GM12801 (cell line): Measurements from ENCODE around the gene ZXDB.
"Not testable (repeated sequence)": the region's sequence is repeated elsewhere in the genome, so short reads cannot be mapped to it uniquely, and the experiment has no call there.

ENCODE experiments used
- TF ChIP-seq, protein P1 (sequence below): IDR thresholded peaks from one replicate; pipeline ENCODE4 v1.5.1; 2011; ENCODE audit warnings: control low read depth; ENCODE audit not compliant: insufficient read length; ENCODE audit errors: extremely low read depth

The ZXDB gene

GRCh38 chrX:57591284-57592159 lies at the start of gene ZXDB:
ZXDB (plus strand) TSS chrX:57592011; CDS start chrX:57592049, 38 bp downstream.
- TF ChIP-seq, protein P1, sequence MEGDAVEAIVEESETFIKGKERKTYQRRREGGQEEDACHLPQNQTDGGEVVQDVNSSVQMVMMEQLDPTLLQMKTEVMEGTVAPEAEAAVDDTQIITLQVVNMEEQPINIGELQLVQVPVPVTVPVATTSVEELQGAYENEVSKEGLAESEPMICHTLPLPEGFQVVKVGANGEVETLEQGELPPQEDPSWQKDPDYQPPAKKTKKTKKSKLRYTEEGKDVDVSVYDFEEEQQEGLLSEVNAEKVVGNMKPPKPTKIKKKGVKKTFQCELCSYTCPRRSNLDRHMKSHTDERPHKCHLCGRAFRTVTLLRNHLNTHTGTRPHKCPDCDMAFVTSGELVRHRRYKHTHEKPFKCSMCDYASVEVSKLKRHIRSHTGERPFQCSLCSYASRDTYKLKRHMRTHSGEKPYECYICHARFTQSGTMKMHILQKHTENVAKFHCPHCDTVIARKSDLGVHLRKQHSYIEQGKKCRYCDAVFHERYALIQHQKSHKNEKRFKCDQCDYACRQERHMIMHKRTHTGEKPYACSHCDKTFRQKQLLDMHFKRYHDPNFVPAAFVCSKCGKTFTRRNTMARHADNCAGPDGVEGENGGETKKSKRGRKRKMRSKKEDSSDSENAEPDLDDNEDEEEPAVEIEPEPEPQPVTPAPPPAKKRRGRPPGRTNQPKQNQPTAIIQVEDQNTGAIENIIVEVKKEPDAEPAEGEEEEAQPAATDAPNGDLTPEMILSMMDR, result not testable (repeated sequence)

GRCh38 chrX:57565198-57565597 lies 26.6 kb upstream of the ZXDB start:
- TF ChIP-seq, protein P1, result no peak

DNA sequence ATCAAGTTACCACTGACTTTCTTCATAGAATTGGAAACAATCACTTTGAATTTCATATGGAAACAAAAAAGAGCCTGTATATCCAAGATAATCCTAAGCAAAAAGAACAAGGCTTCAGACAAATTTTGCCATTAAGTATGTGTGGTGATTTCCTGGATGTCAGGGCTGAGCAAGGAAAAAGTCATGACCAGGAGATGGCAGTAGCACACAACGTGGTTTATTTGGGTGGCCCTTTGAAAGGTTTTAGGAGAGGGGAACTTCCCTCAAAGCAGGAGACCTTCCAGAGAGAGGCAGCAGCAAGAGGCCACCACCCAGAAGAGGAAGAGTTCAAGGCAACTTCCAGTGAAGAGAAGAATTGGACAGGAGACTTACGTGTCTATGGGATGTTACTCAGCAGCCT lies 18.1 kb upstream of the ZXDB start:
- TF ChIP-seq, protein P1, result no peak

DNA sequence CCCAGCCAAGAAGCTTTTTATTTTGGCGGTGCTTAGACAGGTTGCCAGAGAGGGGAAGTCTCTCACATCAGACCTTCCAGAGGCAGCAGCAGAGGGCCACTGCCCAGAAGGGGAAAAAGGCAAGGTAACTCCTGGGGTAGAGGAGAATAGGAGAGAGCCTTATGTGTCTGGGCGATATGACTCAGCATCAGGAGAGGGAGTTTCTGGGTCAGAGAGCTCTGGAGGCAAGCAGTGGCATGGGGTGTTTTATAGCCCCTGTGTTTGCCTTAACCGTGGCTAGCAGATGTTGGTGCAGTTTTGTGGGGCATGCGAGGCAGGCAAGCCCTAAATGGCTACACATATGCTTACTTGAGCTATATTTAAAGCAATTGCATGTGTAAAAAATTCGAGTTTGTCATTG lies 8.3 kb upstream of the ZXDB start:
- TF ChIP-seq, protein P1, result no peak

- TF ChIP-seq, protein P1, result no peak
Observed at GRCh38 chrX:57586360-57586759, 5.5 kb upstream of the ZXDB start.

- TF ChIP-seq, protein P1, result no peak
Observed at GRCh38 chrX:57587062-57587461, 4.7 kb upstream of the ZXDB start.

DNA sequence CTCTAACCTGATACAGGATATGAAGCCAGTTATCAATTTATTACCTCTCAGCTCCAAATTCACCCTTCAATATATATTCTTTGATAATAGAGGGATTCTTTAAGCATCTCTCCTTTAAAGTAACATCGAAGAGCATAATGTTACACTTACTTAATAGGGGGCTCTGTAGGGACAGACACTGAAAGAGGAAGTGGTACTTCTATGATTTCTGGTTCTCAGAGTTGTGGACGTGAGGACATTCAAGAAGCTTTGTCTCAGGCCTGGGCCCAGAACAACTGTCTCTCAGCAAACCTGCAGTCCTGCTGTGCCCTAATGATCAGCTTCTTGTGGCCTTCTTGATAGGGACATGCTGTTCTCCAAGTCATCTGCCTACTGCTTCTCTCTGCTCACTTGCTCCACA lies 4.2 kb upstream of the ZXDB start:
- TF ChIP-seq, protein P1, result no peak
